Panc1 (cell line): ENCODE results near the gene RIOK2. TPM values are rescaled to one million over a fixed set of nuclear protein-coding genes. Genes with fewer than 3 reads are reported as not detected.

Experiments
- ATAC-seq: fragments of 200-7000 bp; cut with Tn5 transposase; 2 replicates; pipeline ENCODE4 v1.9.1; 2020; ENCODE audit warnings: mild to moderate bottlenecking, moderate library complexity
- BruUV-seq: library from RNA; stranded (reverse); fragments of 400-500 nt; replicated peaks from 2 replicates; lab custom pipeline; 2021; lab: Mats Ljungman, UMichigan
- CTCF ChIA-PET: fragments of 300-600 bp; sonication (Branson Sonifier 250); formaldehyde crosslinking; loops from one replicate; lab custom pipeline; 2022; ENCODE audit warnings: antibody characterized with exemption; lab: Charles Lee
- POLR2A ChIA-PET: fragments of 300-600 bp; sonication (Branson Sonifier 250); formaldehyde crosslinking; loops from one replicate; lab custom pipeline; 2022; ENCODE audit warnings: antibody characterized with exemption; lab: Charles Lee
- DNase-seq: peaks from one replicate; pipeline ENCODE4 v3.0.0-alpha.2; 2010; ENCODE audit warnings: low read depth, low spot score
- H3K27ac ChIP-seq: 2 replicates; pipeline ENCODE4 v1.5.1; 2011; ENCODE audit warnings: mild to moderate bottlenecking, low read length, inconsistent platforms
- H3K27me3 ChIP-seq: fragments of 200-500 bp; sonication (Bioruptor generic); 2 replicates; pipeline ENCODE4 v1.6.0; 2014; ENCODE audit warnings: low read length, inconsistent platforms; ENCODE audit not compliant: control insufficient read depth, insufficient read depth
- H3K36me3 ChIP-seq: fragments of 200-500 bp; sonication (Bioruptor generic); 2 replicates; pipeline ENCODE4 v1.5.1; 2014; ENCODE audit warnings: inconsistent platforms, mild to moderate bottlenecking, low read length, moderate library complexity; ENCODE audit not compliant: control insufficient read depth, insufficient read depth
- H3K4me1 ChIP-seq: 2 replicates; pipeline ENCODE4 v1.5.1; 2011; ENCODE audit warnings: inconsistent platforms, mild to moderate bottlenecking, low read length, moderate library complexity; ENCODE audit not compliant: control insufficient read depth, insufficient read depth
- H3K4me3 ChIP-seq, 2 experiments: 2 replicates each; pipeline ENCODE4 v1.5.1; 2011 to 2012; ENCODE audit warnings: low read depth in 2 of 2, low read length in 2 of 2, mild to moderate bottlenecking in 2 of 2, inconsistent platforms in 1 of 2, moderate library complexity in 1 of 2
- H3K9me3 ChIP-seq: fragments of 200-500 bp; sonication (Bioruptor generic); 2 replicates; pipeline ENCODE4 v1.5.1; 2014; ENCODE audit warnings: low read depth, mild to moderate bottlenecking, inconsistent platforms, low read length, moderate library complexity; ENCODE audit not compliant: control insufficient read depth, insufficient read depth
- POLR2AphosphoS5 ChIP-seq: IDR thresholded peaks from 2 replicates; pipeline ENCODE4 v1.6.1; 2012; ENCODE audit warnings: mild to moderate bottlenecking, low read depth, low read length, moderate library complexity
- SIN3A ChIP-seq: IDR thresholded peaks from 2 replicates; pipeline ENCODE4 v1.6.1; 2012; ENCODE audit warnings: low read depth, mild to moderate bottlenecking, low read length, moderate library complexity, borderline replicate concordance; ENCODE audit not compliant: insufficient read depth
- TCF7L2 ChIP-seq: IDR thresholded peaks from 2 replicates; pipeline ENCODE4 v1.6.1; 2011; ENCODE audit warnings: mild to moderate bottlenecking, low read depth, low read length, inconsistent platforms
- in situ Hi-C: cut with HindIII; loops from 2 replicates; pipeline ENCODE4 v1.10.0; 2016; ENCODE audit warnings: low sequenced_read_pairs, low pct_unique_long_range_greater_than_20kb
- intact Hi-C: fragments of 100-400 bp; cut with micrococcal nuclease; formaldehyde crosslinking; loops from one replicate; pipeline ENCODE4 v1.10.0; 2022; ENCODE audit not compliant: unreplicated experiment
- total RNA-seq: library from RNA; stranded (reverse); gene quantifications from one replicate; pipeline ENCODE4 v1.2.1, GENCODE V29; 2021; ENCODE audit not compliant: unreplicated experiment
- TF ChIP-seq, protein P1 (sequence below): fragments of 450-650 bp; IDR thresholded peaks from 2 replicates; pipeline ENCODE4 v1.5.1; 2017; ENCODE audit warnings: mild to moderate bottlenecking
- TF ChIP-seq, protein P2 (sequence below), 2 experiments: IDR thresholded peaks; 2 replicates each; pipeline ENCODE4 v1.6.1; 2011 to 2012; ENCODE audit warnings: low read depth in 2 of 2, control low read depth in 1 of 2, low read length in 1 of 2, mild to moderate bottlenecking in 1 of 2, moderate library complexity in 1 of 2; ENCODE audit not compliant: insufficient read depth in 1 of 2

The RIOK2 gene
- total RNA-seq, 1 experiment from 2014 or later = 32.5 TPM

DNA sequence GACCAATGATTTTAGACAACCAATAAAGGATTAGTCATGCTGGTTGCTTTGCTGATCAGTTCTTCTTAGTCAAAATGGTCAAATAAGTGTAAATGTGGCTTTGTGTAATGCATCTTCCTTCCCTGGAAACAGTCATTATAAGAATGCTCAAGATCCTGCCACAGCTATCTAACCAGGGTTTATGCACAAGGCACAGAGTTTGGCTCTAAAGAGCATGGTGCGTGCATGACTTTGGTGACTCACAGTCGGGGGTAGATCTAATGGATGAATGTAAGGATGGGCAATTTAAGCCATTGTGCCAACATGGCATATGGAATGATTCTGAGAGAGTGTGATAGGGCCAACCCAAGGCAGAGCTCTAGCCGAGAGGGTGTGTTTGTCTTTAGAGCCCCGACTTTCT is 47.2 kb downstream of the RIOK2 start:
- intact Hi-C loops (no loop called here), in situ Hi-C loops (no loop called here)
- Histone ChIP-seq H3K27ac (no peak overlapping the region), H3K4me3 (no peak overlapping the region), H3K9me3 (no peaks in the 10 kb centered on the region), H3K27me3 (peaks cover 4% of the 10 kb centered on the region), H3K4me1 (no peaks in the 10 kb centered on the region), H3K36me3 (no peaks in the 10 kb centered on the region)
- POLR2A ChIA-PET = no interaction called here
- no peak for ATAC-seq
- BruUV-seq = no TSS peak
- CTCF ChIA-PET = no interaction called here
- DNase-seq = no peak
- no peak for TF ChIP-seq POLR2AphosphoS5
- TF ChIP-seq, protein P1, sequence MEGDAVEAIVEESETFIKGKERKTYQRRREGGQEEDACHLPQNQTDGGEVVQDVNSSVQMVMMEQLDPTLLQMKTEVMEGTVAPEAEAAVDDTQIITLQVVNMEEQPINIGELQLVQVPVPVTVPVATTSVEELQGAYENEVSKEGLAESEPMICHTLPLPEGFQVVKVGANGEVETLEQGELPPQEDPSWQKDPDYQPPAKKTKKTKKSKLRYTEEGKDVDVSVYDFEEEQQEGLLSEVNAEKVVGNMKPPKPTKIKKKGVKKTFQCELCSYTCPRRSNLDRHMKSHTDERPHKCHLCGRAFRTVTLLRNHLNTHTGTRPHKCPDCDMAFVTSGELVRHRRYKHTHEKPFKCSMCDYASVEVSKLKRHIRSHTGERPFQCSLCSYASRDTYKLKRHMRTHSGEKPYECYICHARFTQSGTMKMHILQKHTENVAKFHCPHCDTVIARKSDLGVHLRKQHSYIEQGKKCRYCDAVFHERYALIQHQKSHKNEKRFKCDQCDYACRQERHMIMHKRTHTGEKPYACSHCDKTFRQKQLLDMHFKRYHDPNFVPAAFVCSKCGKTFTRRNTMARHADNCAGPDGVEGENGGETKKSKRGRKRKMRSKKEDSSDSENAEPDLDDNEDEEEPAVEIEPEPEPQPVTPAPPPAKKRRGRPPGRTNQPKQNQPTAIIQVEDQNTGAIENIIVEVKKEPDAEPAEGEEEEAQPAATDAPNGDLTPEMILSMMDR = no peak
- no peak for TF ChIP-seq TCF7L2
- TF ChIP-seq SIN3A = no peak
- TF ChIP-seq, protein P2, sequence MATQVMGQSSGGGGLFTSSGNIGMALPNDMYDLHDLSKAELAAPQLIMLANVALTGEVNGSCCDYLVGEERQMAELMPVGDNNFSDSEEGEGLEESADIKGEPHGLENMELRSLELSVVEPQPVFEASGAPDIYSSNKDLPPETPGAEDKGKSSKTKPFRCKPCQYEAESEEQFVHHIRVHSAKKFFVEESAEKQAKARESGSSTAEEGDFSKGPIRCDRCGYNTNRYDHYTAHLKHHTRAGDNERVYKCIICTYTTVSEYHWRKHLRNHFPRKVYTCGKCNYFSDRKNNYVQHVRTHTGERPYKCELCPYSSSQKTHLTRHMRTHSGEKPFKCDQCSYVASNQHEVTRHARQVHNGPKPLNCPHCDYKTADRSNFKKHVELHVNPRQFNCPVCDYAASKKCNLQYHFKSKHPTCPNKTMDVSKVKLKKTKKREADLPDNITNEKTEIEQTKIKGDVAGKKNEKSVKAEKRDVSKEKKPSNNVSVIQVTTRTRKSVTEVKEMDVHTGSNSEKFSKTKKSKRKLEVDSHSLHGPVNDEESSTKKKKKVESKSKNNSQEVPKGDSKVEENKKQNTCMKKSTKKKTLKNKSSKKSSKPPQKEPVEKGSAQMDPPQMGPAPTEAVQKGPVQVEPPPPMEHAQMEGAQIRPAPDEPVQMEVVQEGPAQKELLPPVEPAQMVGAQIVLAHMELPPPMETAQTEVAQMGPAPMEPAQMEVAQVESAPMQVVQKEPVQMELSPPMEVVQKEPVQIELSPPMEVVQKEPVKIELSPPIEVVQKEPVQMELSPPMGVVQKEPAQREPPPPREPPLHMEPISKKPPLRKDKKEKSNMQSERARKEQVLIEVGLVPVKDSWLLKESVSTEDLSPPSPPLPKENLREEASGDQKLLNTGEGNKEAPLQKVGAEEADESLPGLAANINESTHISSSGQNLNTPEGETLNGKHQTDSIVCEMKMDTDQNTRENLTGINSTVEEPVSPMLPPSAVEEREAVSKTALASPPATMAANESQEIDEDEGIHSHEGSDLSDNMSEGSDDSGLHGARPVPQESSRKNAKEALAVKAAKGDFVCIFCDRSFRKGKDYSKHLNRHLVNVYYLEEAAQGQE (IDR thresholded peaks at IDR 0.05; ENCODE audit: insufficient read depth in 1 of 2, low read depth in 2 of 2, low read length in 1 of 2) = no peak

DNA sequence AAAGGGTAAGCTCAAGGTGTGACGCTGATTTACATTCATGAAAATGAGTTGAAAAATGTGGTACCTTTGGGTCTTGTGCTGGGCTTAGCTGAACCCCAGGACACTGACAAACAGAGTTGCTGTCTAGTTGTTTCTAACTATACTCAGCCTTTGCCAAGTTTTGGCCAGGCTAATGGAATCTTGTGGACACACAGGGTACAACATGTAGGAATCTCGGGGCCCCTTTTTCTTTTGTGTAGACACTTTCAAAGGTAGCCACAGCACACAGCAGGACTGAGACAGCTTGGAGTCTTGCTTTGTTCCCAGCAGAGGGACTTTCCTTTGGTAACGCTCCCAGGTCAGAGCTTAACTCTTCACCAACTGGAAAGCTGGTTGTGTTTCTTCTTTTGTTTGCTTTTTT is 48.4 kb downstream of the RIOK2 start:
- in situ Hi-C loops (no loop called here), intact Hi-C loops (no loop called here)
- TF ChIP-seq TCF7L2 (no peak), POLR2AphosphoS5 (no peak), SIN3A (no peak)
- TF ChIP-seq, protein P1 = no peak
- TF ChIP-seq, protein P2 (IDR thresholded peaks at IDR 0.05; ENCODE audit: insufficient read depth in 1 of 2, low read depth in 2 of 2, low read length in 1 of 2) = no peak
- no peak overlapping the region for H3K4me3 ChIP-seq
- ChIA-PET CTCF (no interaction called here), POLR2A (no interaction called here)
- no TSS peak for BruUV-seq
- no peaks in the 10 kb centered on the region for H3K4me1 ChIP-seq
- H3K27me3 ChIP-seq = peaks cover 4% of the 10 kb centered on the region
- no peak for DNase-seq
- no peaks in the 10 kb centered on the region for H3K9me3 ChIP-seq
- no peaks in the 10 kb centered on the region for H3K36me3 ChIP-seq
- no peak for ATAC-seq
- no peak overlapping the region for H3K27ac ChIP-seq
